GM12865 (cell line): Measurements from ENCODE around the gene SOX13.
A peak's percentile ranks its signal among the peaks of the same experiment; 100 is the strongest.
"Not testable (repeated sequence)": the region's sequence is repeated elsewhere in the genome, so short reads cannot be mapped to it uniquely, and the experiment has no call there.

Source experiments
- DNase-seq: peaks from one replicate; pipeline ENCODE4 v3.0.0; 2010; ENCODE audit warnings: low read depth
- H3K4me3 ChIP-seq: 2 replicates; pipeline ENCODE4 v1.5.1; 2011; ENCODE audit warnings: mild to moderate bottlenecking, low read depth, low read length, control low read depth
- TF ChIP-seq, protein P1 (sequence below): IDR thresholded peaks from 2 replicates; pipeline ENCODE4 v1.5.1; 2011; ENCODE audit warnings: low read length, control low read depth, low read depth, inconsistent platforms; ENCODE audit not compliant: insufficient read depth; ENCODE audit errors: missing control alignments

SOX13 gene

DNA sequence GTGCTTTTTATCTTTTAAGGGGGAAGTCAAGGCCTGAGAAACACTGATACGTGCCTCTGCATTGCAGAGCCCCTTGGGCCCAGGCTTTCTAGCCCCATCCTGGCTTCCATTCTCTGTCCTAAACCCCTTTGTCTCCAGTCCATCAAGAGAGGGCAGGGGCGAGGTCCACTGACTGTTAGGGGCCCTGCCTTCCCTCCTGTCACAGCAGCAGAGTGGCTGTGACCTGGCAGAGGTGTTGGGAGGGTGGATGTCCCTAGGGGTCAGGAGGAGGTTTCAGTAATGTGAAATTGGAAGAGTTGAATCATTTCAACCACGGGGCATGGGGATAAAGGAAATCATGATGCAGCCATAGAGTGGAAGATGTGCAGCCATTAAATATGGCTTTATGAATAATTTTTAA lies 24.0 kb downstream of the SOX13 start:
- TF ChIP-seq, protein P1, sequence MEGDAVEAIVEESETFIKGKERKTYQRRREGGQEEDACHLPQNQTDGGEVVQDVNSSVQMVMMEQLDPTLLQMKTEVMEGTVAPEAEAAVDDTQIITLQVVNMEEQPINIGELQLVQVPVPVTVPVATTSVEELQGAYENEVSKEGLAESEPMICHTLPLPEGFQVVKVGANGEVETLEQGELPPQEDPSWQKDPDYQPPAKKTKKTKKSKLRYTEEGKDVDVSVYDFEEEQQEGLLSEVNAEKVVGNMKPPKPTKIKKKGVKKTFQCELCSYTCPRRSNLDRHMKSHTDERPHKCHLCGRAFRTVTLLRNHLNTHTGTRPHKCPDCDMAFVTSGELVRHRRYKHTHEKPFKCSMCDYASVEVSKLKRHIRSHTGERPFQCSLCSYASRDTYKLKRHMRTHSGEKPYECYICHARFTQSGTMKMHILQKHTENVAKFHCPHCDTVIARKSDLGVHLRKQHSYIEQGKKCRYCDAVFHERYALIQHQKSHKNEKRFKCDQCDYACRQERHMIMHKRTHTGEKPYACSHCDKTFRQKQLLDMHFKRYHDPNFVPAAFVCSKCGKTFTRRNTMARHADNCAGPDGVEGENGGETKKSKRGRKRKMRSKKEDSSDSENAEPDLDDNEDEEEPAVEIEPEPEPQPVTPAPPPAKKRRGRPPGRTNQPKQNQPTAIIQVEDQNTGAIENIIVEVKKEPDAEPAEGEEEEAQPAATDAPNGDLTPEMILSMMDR = no peak
- H3K4me3 ChIP-seq = no peak overlapping the region
- DNase-seq = no peak

DNA sequence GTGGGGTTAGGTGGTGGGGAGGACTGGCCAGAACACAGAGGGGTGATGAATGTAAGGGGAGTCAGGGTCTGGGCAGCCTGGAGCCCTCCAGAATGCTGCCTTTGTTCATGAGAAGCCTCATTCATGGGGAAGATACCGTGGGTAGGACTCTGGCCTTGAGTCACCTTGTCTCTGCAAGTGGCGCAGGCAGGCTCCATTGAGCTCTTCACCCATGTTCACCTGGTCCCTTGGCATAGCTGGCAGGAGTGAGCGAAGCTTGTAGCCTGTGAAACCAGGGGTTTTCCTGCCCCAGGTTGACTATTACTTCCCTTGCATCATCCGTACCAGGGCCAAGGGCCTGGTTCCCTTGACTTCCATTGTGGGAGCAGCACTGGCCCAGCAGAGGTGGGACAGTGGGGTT lies 25.8 kb downstream of the SOX13 start:
- no peak overlapping the region for H3K4me3 ChIP-seq
- TF ChIP-seq, protein P1 = no peak
- DNase-seq = peak; percentile 16

DNA sequence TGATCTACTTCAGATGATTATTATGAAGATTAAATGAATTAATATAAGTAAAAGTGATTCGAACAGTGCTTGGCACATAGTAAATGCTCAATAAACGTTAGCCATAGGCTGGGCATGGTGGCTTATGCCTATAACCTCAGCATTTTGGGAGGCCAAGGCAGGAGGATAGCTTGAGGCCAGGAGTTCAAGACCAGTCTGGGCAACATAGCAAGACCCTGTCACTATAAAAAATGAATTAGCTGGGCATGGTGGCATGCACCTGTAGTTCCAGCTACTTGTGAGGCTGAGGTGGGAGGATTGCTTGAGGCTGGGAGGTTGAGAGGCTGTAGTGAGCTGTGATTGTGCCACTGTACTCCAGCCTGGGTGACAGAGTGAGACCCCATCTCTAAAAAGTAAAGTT lies 26.8 kb downstream of the SOX13 start:
- not testable (repeated sequence) for H3K4me3 ChIP-seq, DNase-seq

DNA sequence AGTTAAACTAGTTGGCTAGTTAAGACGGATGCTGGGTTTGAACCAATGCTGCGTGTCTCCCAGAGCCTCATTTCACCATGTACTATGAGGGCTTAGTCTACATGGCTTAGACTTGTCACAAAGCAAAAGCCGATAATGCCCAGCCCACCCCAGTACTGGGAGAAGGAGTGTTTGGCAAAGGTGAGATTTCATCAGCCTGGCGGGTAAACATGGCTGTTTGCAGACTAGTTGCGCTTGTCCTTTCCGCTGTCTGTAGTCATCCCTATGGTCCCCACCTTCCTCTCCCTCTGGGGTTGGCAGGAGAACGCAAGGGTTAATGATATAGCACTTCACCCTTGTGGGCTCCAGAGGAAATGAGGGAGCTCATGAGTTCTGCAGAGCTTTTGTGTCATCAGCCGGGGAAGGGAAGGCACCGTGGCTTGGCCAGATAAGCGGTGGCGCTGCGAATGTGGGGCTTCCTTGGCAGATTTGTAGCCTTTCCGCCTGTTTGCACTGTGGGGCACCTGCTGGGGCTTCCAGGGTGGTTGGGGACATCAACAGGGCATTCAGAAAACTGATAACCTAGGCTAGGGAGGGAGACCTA lies 29.2 kb downstream of the SOX13 start:
- TF ChIP-seq, protein P1 = no peak
- H3K4me3 ChIP-seq = no peak overlapping the region
- no peak for DNase-seq

DNA sequence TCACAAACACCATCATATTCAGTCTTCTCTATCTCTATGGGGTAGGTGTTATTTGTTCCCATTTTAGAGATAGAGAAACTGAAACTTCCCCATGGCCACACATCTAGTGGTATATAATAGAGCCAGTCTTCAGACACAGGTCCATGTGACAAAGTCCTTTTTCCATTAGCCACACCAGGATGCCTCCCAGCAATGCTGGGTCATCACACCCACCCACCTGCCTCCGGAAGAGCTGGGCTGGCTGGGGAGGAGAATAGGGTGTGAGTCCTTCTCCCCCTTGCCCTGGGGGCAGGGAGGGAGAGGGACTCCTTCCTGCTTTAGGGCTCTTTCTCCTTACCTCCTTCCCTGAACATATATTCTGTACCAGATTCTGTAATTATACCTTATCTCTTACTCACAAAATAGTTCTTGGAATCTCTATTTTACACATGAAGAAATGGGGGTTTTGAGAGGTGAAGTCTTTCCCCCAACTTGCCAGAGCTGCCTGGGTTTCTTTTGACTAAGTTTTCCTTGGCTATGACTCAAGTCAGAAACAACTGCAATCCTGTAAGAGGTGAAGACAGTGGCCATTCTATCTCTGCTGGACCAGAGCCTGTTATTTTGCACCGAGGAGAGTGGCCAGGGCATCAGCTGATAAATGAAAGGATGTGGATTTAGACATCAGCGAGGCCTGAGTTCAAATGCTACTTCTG lies 30.0 kb downstream of the SOX13 start:
- H3K4me3 ChIP-seq = no peak overlapping the region
- DNase-seq = no peak
- TF ChIP-seq, protein P1 = no peak

DNA sequence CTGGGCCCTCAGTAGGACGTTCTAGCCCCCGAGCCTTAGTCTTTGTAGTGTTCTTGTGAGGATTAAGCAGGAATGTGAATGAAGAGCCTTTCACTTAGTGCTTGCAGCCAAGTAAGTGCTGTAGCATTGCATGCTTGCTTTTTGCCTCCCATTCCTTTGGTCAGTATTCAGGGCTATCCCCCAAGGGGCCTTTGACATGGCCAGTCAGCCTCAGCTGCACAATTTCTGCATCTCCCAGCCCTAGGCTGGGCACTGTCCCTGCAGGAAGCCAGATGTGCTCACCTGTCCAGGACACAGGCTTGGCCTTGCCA lies 30.5 kb downstream of the SOX13 start:
- TF ChIP-seq, protein P1 = no peak
- DNase-seq = no peak
- no peak overlapping the region for H3K4me3 ChIP-seq

DNA sequence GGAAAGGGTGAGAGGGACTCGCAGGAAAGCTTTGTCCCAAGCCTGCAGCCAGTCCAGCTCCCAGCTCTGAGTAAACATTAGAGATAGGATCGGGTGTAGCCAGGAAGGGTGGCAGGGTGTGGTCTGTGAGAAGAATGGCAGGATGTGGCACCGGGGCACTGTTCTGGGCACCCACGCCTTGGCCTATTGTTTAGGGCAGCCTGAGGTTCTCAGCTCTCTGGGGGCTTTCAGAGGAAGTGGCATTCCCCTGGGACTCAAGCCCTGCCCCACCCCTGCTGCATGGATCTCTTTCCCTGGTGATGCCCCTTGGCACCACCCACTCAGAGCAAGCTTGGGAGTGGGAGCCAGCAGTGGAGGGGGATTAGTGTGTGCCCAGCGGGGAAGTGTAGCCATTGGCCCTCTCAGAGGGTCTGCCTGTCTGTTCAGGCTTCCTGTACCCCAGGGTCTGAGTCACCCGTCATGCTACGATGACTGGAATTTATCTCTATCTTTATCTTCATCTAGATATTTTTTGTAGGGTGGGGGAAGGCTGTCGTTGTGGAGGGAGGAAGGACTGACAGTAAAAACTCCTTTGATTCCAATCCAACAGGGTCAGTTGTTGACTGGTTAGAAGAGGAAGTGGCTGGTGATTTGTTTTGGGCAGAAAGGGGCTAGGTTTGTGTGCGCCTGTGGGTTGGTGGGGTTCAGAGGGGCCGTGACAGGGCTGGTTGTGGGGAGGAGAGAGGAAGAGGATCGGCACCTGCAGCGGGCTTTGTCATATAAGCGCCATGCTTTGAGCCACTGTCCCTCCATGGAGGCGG lies 31.6 kb downstream of the SOX13 start:
- no peak for DNase-seq
- no peak overlapping the region for H3K4me3 ChIP-seq
- TF ChIP-seq, protein P1 = no peak
